CD4-positive, CD25-positive, alpha-beta regulatory T cell (primary cell): ENCODE measurements around the gene RIOK3. TPM values are rescaled to one million over a fixed set of nuclear protein-coding genes. Genes with fewer than 3 reads are reported as not detected.

ENCODE experiments used
- ATAC-seq, 2 donors: fragments of 150-1000 bp; cut with Tn5 transposase; one replicate each; pipeline ENCODE4 v1.10.0; 2021; ENCODE audit warnings: low read depth in 2 of 2, moderate number of reproducible peaks in 2 of 2, moderate library complexity in 1 of 2
- DNase-seq, 3 donors: peaks; one replicate each; pipeline versions ENCODE4 v3.0.0 to v3.0.0-alpha.2; 2012 to 2022; ENCODE audit warnings: mixed read lengths in 1 of 3
- H3K27ac ChIP-seq: one replicate; pipeline ENCODE4 v1.7.0; 2013; ENCODE audit warnings: mild to moderate bottlenecking, low read length; ENCODE audit not compliant: insufficient read depth, poor library complexity, severe bottlenecking
- H3K27me3 ChIP-seq: one replicate; pipeline ENCODE4 v1.7.0; 2013; ENCODE audit warnings: low read length; ENCODE audit not compliant: control insufficient read depth, insufficient read depth
- H3K36me3 ChIP-seq: one replicate; pipeline ENCODE4 v1.7.0; 2013; ENCODE audit warnings: mild to moderate bottlenecking, low read length, moderate library complexity; ENCODE audit not compliant: control insufficient read depth, insufficient read depth
- H3K4me1 ChIP-seq: 2 replicates; pipeline ENCODE4 v1.7.0; 2013; ENCODE audit warnings: mild to moderate bottlenecking, low read length; ENCODE audit not compliant: insufficient read depth, control insufficient read depth, poor library complexity, severe bottlenecking
- H3K4me3 ChIP-seq: one replicate; pipeline ENCODE4 v1.7.0; 2013; ENCODE audit warnings: low read depth, mild to moderate bottlenecking, low read length, moderate library complexity
- H3K9me3 ChIP-seq, 2 experiments: 1 replicate in 1 of 2; 2 replicates in 1 of 2; pipeline ENCODE4 v1.7.0; 2013; ENCODE audit warnings: low read length in 2 of 2, mild to moderate bottlenecking in 1 of 2, moderate library complexity in 1 of 2; ENCODE audit not compliant: control insufficient read depth in 2 of 2
- H3K27ac Mint-ChIP-seq, 3 donors: one replicate each; pipeline ENCODE4 v1.8.0; 2020 to 2022; ENCODE audit warnings: mild to moderate bottlenecking in 3 of 3, mixed read lengths in 3 of 3, moderate library complexity in 2 of 3
- H3K27me3 Mint-ChIP-seq: one replicate; pipeline ENCODE4 v1.8.0; 2022; ENCODE audit warnings: mild to moderate bottlenecking, mixed read lengths
- H3K36me3 Mint-ChIP-seq: one replicate; pipeline ENCODE4 v1.8.0; 2020; ENCODE audit warnings: mixed read lengths
- H3K4me1 Mint-ChIP-seq, 4 donors: one replicate each; pipeline ENCODE4 v1.8.0; 2020 to 2022; ENCODE audit warnings: mixed read lengths in 4 of 4, mild to moderate bottlenecking in 1 of 4
- H3K4me3 Mint-ChIP-seq, 4 donors: one replicate each; pipeline ENCODE4 v1.8.0; 2020 to 2022; ENCODE audit warnings: mild to moderate bottlenecking in 4 of 4, mixed read lengths in 4 of 4, moderate library complexity in 3 of 4
- H3K9me3 Mint-ChIP-seq, 7 donors: one replicate each; pipeline ENCODE4 v1.8.0; 2020 to 2022; ENCODE audit warnings: mixed read lengths in 7 of 7, mild to moderate bottlenecking in 3 of 7, moderate library complexity in 2 of 7
- polyA plus RNA-seq, 4 donors: library from polyadenylated mRNA; unstranded; fragments of 300-500 nt; fragmentation: Illumina TruSeq; gene quantifications; one replicate each; pipeline ENCODE4 v1.2.3, GENCODE V29; 2021
- total RNA-seq: library from RNA; stranded (reverse); gene quantifications from one replicate; pipeline ENCODE4 v1.2.3, GENCODE V29; 2022

The RIOK3 gene
- total and polyA plus RNA-seq, 5 donors from 2014 or later, result 43.2 to 136 (median 49.0) TPM

- peaks cover 94% of the 10 kb centered on the region for H3K36me3 ChIP-seq
- H3K4me1 ChIP-seq, result no peaks in the 10 kb centered on the region
- H3K4me3 ChIP-seq, result no peak overlapping the region
- DNase-seq (no peak), ATAC-seq (no peak)
- H3K9me3 ChIP-seq, result no peaks in the 10 kb centered on the region
- Mint-ChIP-seq H3K4me3 (no peak overlapping the region), H3K27ac (peak overlapping the region in 2 of 3 donors; percentile 46 to 83), H3K9me3 (no peaks in the 10 kb centered on the region), H3K4me1 (peaks cover 0 to 5% (median 4%) of the 10 kb centered on the region in 4 donors), H3K36me3 (peaks cover 66% of the 10 kb centered on the region), H3K27me3 (no peaks in the 10 kb centered on the region)
- no peaks in the 10 kb centered on the region for H3K27me3 ChIP-seq
- H3K27ac ChIP-seq, result no peak overlapping the region
These were observed 73.5 kb downstream of the RIOK3 start for GRCh38 chr18:23526501-23527063.

GRCh38 chr18:23528580-23529472 is 75.7 kb downstream of the RIOK3 start:
- H3K27me3 Mint-ChIP-seq, result no peaks in the 10 kb centered on the region
- ATAC-seq (no peak), DNase-seq (no peak)
- no peaks in the 10 kb centered on the region for H3K27me3 ChIP-seq
- no peaks in the 10 kb centered on the region for H3K4me1 ChIP-seq
- H3K4me3 Mint-ChIP-seq, result no peak overlapping the region
- peaks cover 0 to 2% (median 1%) of the 10 kb centered on the region in 4 donors for H3K4me1 Mint-ChIP-seq
- peaks cover 69% of the 10 kb centered on the region for H3K36me3 Mint-ChIP-seq
- no peaks in the 10 kb centered on the region for H3K9me3 ChIP-seq
- no peak overlapping the region for H3K27ac ChIP-seq
- H3K36me3 ChIP-seq, result peaks cover 95% of the 10 kb centered on the region
- H3K4me3 ChIP-seq, result no peak overlapping the region
- peak overlapping the region in 2 of 3 donors; percentile 21 to 22 for H3K27ac Mint-ChIP-seq
- H3K9me3 Mint-ChIP-seq, result no peaks in the 10 kb centered on the region

GRCh38 chr18:23529604-23530003 is 76.5 kb downstream of the RIOK3 start:
- peaks cover 95% of the 10 kb centered on the region for H3K36me3 ChIP-seq
- H3K9me3 Mint-ChIP-seq, result no peaks in the 10 kb centered on the region
- no peak overlapping the region for H3K4me3 Mint-ChIP-seq
- H3K4me1 Mint-ChIP-seq, result no peaks in the 10 kb centered on the region
- no peaks in the 10 kb centered on the region for H3K4me1 ChIP-seq
- peaks cover 62% of the 10 kb centered on the region for H3K36me3 Mint-ChIP-seq
- H3K27ac ChIP-seq, result no peak overlapping the region
- peak overlapping the region in 1 of 3 donors; percentile 21 for H3K27ac Mint-ChIP-seq
- H3K27me3 ChIP-seq, result no peaks in the 10 kb centered on the region
- no peaks in the 10 kb centered on the region for H3K27me3 Mint-ChIP-seq
- no peak for DNase-seq
- ATAC-seq, result no peak
- no peaks in the 10 kb centered on the region for H3K9me3 ChIP-seq
- no peak overlapping the region for H3K4me3 ChIP-seq

GRCh38 chr18:23530195-23530594 is 77.1 kb downstream of the RIOK3 start:
- no peaks in the 10 kb centered on the region for H3K4me1 ChIP-seq
- H3K27ac Mint-ChIP-seq, result peak overlapping the region in 1 of 3 donors; percentile 54
- no peaks in the 10 kb centered on the region for H3K27me3 ChIP-seq
- no peaks in the 10 kb centered on the region for H3K9me3 ChIP-seq
- H3K36me3 Mint-ChIP-seq, result peaks cover 63% of the 10 kb centered on the region
- DNase-seq (no peak), ATAC-seq (no peak)
- H3K27ac ChIP-seq, result no peak overlapping the region
- H3K4me3 ChIP-seq, result no peak overlapping the region
- H3K36me3 ChIP-seq, result peaks cover 98% of the 10 kb centered on the region
- no peaks in the 10 kb centered on the region for H3K9me3 Mint-ChIP-seq
- H3K4me3 Mint-ChIP-seq, result no peak overlapping the region
- no peaks in the 10 kb centered on the region for H3K4me1 Mint-ChIP-seq
- no peaks in the 10 kb centered on the region for H3K27me3 Mint-ChIP-seq

- H3K4me3 Mint-ChIP-seq, result no peak overlapping the region
- no peaks in the 10 kb centered on the region for H3K27me3 Mint-ChIP-seq
- Histone ChIP-seq H3K36me3 (peaks cover 99% of the 10 kb centered on the region), H3K9me3 (no peaks in the 10 kb centered on the region), H3K4me1 (no peaks in the 10 kb centered on the region), H3K4me3 (no peak overlapping the region), H3K27ac (no peak overlapping the region), H3K27me3 (no peaks in the 10 kb centered on the region)
- H3K36me3 Mint-ChIP-seq, result peaks cover 65% of the 10 kb centered on the region
- peak overlapping the region in 1 of 3 donors; percentile 68 for H3K27ac Mint-ChIP-seq
- H3K4me1 Mint-ChIP-seq, result no peaks in the 10 kb centered on the region
- DNase-seq (no peak), ATAC-seq (no peak)
- H3K9me3 Mint-ChIP-seq, result no peaks in the 10 kb centered on the region
These were observed 78.8 kb downstream of the RIOK3 start for GRCh38 chr18:23531912-23532311.

Other genes starting within 250 kb of the RIOK3 start
- 62.1 TPM for gene RMC1, start 50.2 kb downstream of the RIOK3 start, total RNA-seq
- gene RMC1, start 50.2 kb downstream of the RIOK3 start, polyA plus RNA-seq, result 10 to 100 TPM; 36.8 to 51.8 (median 44.0) TPM
- 86.9 TPM for gene NPC1, start 133.2 kb downstream of the RIOK3 start, total RNA-seq
- gene NPC1, start 133.2 kb downstream of the RIOK3 start, polyA plus RNA-seq, result 10 to 100 TPM; 17.4 to 24.3 (median 20.4) TPM
- not detected for gene ANKRD29, start 209.6 kb downstream of the RIOK3 start, total RNA-seq
- gene ANKRD29, start 209.6 kb downstream of the RIOK3 start, polyA plus RNA-seq, result under 1 TPM in 1 of 4 donors, not detected in 3; 0.45 TPM
- gene LAMA3, start 236.2 kb downstream of the RIOK3 start, total RNA-seq, result not detected
- under 1 TPM in 1 of 4 donors, not detected in 3; 0.31 TPM for gene LAMA3, start 236.2 kb downstream of the RIOK3 start, polyA plus RNA-seq